Ascending aorta (tissue), 2 donors: Measurements from ENCODE around the gene SLC22A23. TPM values are rescaled to one million over a fixed set of nuclear protein-coding genes. Genes with fewer than 3 reads are reported as not detected.

Experiments
- DNase-seq, 2 donors: peaks; one replicate each; pipeline ENCODE4 v3.0.0-alpha.2; 2019; ENCODE audit warnings: low spot score in 2 of 2
- H3K27ac ChIP-seq, 2 donors: fragments of 200-600 bp; sonication (generic); one replicate each; pipeline ENCODE4 v1.5.1; 2016 to 2017; ENCODE audit warnings: mild to moderate bottlenecking in 1 of 2
- H3K27me3 ChIP-seq: fragments of 200-600 bp; sonication (generic); one replicate; pipeline ENCODE4 v1.5.1; 2017
- H3K36me3 ChIP-seq, 2 donors: fragments of 200-600 bp; sonication (generic); one replicate each; pipeline ENCODE4 v1.5.1; 2016
- H3K4me1 ChIP-seq, 2 donors: fragments of 200-600 bp; sonication (generic); one replicate each; pipeline ENCODE4 v1.5.1; 2016 to 2017; ENCODE audit warnings: mild to moderate bottlenecking in 1 of 2
- H3K4me3 ChIP-seq, 2 donors: fragments of 200-600 bp; sonication (generic); one replicate each; pipeline ENCODE4 v1.5.1; 2016 to 2017; ENCODE audit warnings: mild to moderate bottlenecking in 1 of 2
- H3K9me3 ChIP-seq, 2 donors: fragments of 200-600 bp; sonication (generic); one replicate each; pipeline ENCODE4 v1.5.1; 2016
- CTCF ChIP-seq, 3 experiments: fragments of 200-600 bp in 2 of 3; fragments of 450-650 bp in 1 of 3; sonication (generic) in 2 of 3; IDR thresholded peaks; one replicate each; pipeline ENCODE4 v1.5.1; 2016 to 2019; ENCODE audit warnings: antibody characterized with exemption in 3 of 3, mild to moderate bottlenecking in 1 of 3, moderate library complexity in 1 of 3
- intact Hi-C: fragments of 100-400 bp; cut with DNase I; formaldehyde crosslinking; loops from one replicate; pipeline ENCODE4 v1.15.1; 2023
- total RNA-seq: library from RNA; depleted of rRNA; stranded (reverse); fragments of >200 nt; gene quantifications from one replicate; pipeline ENCODE4 v1.1.0, GENCODE V29; 2016

Gene SLC22A23
- total RNA-seq, 1 donor from 2014 or later, result 42.0 TPM

GRCh38 chr6:3489961-3490624 is 33.2 kb upstream of the SLC22A23 start:
- Histone ChIP-seq H3K27me3 (no peaks in the 10 kb centered on the region), H3K4me1 (no peaks in the 10 kb centered on the region), H3K4me3 (no peak overlapping the region), H3K9me3 (no peaks in the 10 kb centered on the region), H3K36me3 (no peaks in the 10 kb centered on the region), H3K27ac (no peak overlapping the region)
- no peak for TF ChIP-seq CTCF (IDR thresholded peaks at IDR 0.05)
- intact Hi-C loops, result no loop called here
- no peak for DNase-seq

- intact Hi-C loops, result no loop called here
- H3K27me3 ChIP-seq, result no peaks in the 10 kb centered on the region
- no peaks in the 10 kb centered on the region for H3K36me3 ChIP-seq
- no peak for TF ChIP-seq CTCF (IDR thresholded peaks at IDR 0.05)
- no peak for DNase-seq
- H3K4me3 ChIP-seq, result no peak overlapping the region
- no peaks in the 10 kb centered on the region for H3K4me1 ChIP-seq
- H3K27ac ChIP-seq, result no peak overlapping the region
- H3K9me3 ChIP-seq, result no peaks in the 10 kb centered on the region
These were observed 32.3 kb upstream of the SLC22A23 start for GRCh38 chr6:3489027-3489757.

- Histone ChIP-seq H3K4me1 (no peaks in the 10 kb centered on the region), H3K36me3 (no peaks in the 10 kb centered on the region), H3K27ac (no peak overlapping the region), H3K9me3 (no peaks in the 10 kb centered on the region), H3K4me3 (no peak overlapping the region), H3K27me3 (no peaks in the 10 kb centered on the region)
- intact Hi-C loops, result no loop called here
- no peak for TF ChIP-seq CTCF (IDR thresholded peaks at IDR 0.05)
- DNase-seq, result no peak
These were observed 28.1 kb upstream of the SLC22A23 start for GRCh38 chr6:3484946-3485345.

- Histone ChIP-seq H3K27me3 (no peaks in the 10 kb centered on the region), H3K36me3 (no peaks in the 10 kb centered on the region), H3K4me1 (no peaks in the 10 kb centered on the region), H3K9me3 (no peaks in the 10 kb centered on the region), H3K27ac (no peak overlapping the region), H3K4me3 (no peak overlapping the region)
- DNase-seq, result no peak
- TF ChIP-seq CTCF (IDR thresholded peaks at IDR 0.05), result no peak
- intact Hi-C loops, result no loop called here
These were observed 27.3 kb upstream of the SLC22A23 start for GRCh38 chr6:3484192-3484591.

GRCh38 chr6:3483675-3484074 is 26.8 kb upstream of the SLC22A23 start:
- TF ChIP-seq CTCF (IDR thresholded peaks at IDR 0.05), result no peak
- no peak for DNase-seq
- Histone ChIP-seq H3K4me3 (no peak overlapping the region), H3K36me3 (no peaks in the 10 kb centered on the region), H3K9me3 (no peaks in the 10 kb centered on the region), H3K27ac (no peak overlapping the region), H3K4me1 (no peaks in the 10 kb centered on the region), H3K27me3 (no peaks in the 10 kb centered on the region)
- intact Hi-C loops, result no loop called here
